Stimulated activated CD4-positive, alpha-beta T cell treated with anti-CD3 and anti-CD28 coated beads, Interleukin-4, amount 100 ng/mL, for 48 hours (primary cell): ENCODE results near the gene LRBA.

Experiments
- DNase-seq, 2 donors: peaks; one replicate each; pipeline ENCODE4 v3.0.0-alpha.2; 2020; ENCODE audit warnings: low read depth in 2 of 2

The LRBA gene

DNA sequence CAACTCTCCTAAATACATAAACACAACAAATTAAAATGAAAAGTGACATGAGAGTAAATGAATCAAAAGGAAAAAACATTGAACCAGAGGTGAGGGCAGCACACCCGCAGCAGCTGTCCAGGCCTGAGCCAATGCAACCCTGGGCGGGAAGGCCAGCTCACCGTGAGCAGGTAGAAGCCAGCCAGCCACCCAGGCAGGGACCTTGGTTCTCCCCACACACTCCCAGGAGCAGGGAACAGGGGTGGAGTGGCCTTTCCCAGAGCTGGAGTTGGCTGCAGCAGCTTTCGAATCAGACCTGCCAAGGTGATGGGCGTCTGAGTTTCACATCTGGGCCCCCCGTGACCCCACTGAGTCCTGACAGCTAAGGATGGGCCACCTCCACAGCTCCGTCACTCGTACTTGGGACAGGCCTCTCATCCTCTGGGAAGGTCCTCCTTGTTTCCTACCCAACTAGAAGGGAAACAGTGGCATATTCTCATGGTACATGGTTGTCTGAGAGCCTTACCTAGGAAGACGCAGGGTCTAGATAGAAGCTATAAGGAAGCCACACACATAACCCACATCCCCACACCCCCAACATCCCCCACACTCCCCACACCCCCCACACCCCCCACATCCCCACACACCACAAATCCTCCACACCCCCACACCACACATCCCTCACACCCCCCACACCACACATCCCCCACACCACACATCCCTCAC, 764.6 kb downstream of the LRBA start:
- no peak for DNase-seq

DNA sequence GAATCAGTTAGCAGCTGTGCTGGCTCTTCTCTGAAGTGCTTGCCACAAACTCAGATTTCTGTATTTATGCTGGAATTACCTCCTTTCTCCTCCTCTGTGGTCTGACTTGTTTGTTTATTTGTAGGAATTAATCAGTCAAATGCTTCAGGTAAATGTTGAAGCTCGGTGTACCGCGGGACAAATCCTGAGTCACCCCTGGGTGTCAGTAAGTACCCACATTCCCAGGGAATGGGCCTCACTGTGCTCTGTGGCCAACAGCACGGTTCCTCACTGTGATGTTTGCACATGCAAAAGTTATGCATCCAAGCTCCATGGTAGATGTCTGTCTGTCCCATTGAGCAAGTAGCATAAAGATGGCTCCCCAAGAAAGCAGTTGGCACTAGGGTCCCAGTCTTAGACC, 766.9 kb downstream of the LRBA start:
- no peak for DNase-seq

DNA sequence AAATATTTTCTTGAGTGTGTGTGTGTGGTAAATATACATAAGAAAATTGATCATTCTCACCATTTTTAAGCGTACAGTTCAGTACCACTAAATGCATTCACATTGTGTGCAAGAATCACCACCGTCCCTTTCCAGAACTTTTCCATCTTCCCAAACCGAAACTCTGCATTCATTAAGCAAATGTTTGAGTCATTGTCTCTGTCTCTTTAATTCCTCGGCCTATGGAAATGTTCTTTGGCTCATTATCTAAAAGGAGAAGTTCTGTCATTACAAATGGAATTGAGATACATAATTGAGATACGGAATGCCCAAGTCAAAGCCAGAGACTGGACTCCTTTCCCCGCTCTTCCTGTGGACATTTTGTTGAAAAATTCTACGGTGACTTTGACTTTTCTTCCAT, 767.9 kb downstream of the LRBA start:
- DNase-seq, result no peak

DNA sequence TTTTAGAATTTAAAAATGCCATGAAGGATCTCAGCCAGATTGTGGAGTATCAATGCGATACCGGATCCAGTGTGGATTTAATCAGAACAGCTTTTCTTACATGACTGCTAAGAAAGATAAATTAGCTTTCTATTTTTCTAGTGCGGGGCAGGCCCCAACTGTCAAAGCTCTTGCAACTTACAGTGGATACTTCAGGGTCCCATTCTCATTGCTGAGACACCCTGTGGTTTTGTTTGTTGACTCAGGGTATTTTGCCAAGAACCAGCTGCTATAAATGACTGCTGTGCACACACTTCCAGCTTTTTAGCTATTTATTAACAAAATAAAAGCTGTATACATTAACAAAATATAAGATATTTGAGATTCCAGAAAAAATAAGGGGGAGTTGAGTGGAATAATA, 770.5 kb downstream of the LRBA start:
- DNase-seq, result no peak

DNA sequence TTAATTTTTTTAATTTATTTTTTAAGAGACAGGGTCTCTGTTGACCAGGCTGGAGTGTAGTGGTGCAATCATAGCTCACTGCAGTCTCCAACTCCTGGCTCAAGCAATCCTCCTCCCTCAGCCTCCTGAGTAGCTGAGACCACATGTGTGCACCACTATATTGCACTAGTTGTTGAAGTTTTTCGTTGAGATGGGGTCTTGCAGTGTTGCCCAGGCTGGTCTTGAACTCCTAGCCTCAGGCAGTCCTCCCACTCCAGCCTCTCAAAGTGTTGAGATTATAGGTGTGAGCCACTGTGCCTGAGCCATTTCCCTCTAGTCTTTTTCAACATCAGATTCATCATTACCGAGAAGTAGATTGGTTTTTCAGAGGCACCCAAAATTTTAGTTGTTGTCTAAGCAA, 771.2 kb downstream of the LRBA start:
- DNase-seq, result no peak

DNA sequence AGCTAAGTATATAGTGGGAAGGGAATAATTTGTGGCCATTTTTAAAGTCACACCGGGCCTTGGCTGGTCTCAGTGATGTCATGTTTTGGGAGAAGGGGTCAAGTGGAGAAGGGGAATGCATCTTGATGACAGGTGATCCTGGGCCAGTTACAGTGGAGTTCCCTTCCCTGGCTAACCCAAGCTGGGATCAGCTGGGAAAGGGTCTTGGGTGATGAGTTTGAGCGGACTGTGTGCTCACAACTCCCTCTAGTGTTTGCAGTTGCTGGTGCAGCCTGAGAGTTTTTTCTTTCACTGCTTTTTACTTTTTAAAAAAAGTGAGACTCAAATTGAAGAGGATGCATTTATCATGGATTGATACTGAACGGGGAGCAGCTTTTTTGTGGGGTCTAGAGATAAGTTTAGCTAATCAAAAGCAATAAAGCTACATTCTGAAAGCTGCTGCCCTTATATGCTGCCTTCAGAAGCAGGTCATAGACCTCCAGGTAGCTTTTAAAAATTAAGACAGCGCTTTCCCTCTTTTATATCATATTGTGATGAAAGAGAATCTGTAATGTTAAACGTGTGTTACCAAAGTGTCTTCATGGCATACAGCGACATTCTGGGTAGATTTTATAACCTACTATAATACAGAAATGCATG, 772.1 kb downstream of the LRBA start:
- no peak for DNase-seq

DNA sequence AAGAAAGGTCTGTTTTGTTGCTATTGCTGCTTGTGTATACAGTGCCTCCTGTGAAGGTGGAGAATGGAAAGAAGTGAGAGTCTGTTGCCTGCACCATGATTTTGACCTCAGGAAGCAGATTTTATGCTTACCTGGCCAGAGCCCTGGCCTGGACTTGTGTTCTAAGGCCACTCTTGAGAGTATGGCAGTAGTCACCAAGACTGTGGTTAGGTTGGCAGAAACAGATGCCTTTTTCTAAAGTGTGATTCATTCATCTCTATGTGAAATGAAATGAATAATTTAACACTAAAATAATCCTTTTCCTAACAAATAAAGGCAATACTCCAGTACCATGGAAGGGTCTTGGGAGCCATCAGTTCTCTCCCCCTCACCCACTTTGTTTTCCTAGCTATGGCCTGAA, 775.1 kb downstream of the LRBA start:
- no peak for DNase-seq

DNA sequence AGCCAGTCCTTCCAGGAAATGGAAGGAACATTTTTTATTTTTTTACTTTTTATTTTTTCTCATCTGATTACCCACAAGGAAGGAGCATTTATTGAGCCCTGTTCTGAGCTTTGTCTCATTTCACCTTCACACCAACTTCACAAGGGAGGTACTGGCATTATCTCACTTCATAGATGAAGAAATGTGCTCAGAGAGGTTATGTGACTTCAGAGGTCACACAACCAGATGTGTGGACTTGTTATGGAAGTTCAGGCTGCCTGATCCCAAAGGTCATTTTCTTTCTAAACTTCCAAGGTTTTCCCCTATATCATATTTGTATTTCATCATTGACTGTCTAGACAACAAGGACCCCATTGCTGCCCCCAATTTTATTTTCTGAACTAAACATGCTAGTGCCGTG, 776.5 kb downstream of the LRBA start:
- DNase-seq, result no peak

DNA sequence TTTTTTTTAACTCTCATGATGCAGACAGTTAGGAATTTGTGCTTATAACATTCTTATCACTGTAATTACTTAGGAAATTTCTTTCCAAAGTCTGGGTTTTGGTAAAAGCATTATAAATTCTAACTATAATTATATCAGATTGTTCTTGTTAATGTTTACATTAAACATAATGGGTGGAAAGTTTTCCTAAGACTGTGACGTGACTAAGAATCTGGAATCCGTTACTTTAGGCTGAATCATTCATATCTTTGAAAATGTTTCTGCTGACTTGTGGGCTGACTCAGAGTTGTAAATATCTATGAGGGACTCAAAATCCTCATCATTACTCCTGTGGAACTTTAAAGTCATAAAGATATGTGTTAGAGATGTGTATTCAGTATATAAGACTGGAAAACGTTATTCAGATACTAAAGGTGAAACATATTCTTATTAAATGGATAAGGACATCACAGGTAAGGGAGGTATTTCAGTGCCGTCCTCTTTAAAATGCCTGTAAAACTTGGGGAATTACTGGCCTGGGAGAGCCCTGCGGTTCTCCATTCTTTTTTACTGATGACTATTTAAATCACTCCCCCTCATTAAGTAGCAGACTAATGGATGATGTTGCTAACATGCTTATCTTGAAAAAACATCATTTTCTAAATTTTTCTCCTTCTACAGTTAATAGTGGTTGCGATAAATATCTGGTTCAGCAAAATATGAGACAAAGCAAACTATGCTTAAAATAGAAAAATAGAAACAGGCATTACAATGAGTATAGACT, 777.8 kb downstream of the LRBA start:
- DNase-seq, result no peak

DNA sequence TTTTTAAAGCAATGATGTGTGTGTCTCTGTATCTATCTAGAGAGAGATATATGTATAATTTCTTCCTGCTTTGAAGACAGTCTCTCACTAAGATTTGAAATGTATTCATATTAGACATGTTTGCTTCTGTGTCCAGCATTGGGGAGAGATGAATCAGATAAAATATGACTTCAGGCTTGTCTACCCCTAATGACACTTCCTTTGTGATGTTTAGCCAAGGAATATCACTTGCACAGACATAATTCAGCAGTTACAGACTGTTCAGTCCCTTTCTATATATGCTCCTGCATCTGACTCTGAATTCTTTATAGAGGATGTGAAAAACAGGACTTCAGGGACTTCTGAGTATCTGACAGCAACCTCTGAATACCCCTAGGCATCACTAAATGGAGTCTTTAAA, 778.5 kb downstream of the LRBA start:
- no peak for DNase-seq

DNA sequence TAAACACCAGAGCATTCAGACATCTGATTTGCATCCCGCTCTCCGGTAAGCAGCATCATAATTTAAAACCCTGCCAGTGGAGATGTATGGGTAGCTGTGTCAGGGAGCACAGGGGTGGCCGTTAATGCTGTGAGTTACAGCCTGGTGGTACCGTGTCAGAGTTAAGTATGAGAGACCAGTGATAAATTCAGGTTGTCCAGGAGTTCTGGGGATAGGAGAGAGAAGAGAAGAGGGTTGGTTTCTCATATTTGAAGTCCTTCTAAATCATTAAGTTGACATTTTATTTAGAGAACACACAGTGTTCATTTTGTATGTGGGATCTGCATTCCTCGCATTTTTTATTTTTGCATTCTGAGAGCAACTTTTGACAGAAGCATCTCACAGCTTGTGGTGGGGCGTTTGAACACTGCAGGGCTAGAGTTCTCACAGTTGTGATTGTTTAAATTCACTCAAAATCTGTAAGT, 779.2 kb downstream of the LRBA start:
- DNase-seq, result no peak

DNA sequence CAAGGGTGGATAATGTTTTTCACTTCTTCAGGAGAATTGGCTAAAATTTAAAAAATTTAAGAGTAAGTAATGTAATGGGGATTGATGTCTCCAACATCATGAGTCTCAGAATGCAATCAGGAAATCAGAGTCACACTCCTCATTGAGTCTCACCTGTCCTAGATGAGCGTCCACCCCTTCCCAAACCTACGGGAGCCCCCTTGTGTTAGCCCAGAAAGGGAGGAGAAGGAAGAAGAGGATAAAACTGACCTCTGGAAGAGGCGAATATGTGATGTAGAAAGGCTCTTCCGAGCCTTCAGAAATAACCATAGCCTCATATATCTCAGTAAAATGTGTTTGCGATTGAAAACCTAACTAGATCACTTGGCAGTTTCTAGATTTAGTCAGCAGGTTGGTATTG, 779.8 kb downstream of the LRBA start:
- DNase-seq, result no peak

DNA sequence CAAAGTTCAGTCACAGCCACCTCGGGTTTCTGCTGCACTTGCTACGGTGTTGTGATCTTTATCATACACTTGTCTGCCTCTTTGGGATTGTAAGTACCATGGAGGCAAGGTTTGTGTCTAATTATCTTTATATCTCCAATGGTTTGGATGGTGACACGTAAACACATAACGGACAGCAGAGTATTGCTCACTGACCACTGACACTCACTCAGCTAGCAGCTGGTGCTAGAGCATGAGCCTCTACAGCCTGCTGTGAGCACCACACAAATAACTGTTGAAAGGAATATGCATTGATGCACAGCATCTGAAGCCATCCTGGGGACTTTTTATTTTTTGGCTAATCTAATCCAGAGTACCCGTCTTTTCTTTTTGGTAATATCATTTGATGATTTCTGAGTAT, 780.8 kb downstream of the LRBA start:
- no peak for DNase-seq

DNA sequence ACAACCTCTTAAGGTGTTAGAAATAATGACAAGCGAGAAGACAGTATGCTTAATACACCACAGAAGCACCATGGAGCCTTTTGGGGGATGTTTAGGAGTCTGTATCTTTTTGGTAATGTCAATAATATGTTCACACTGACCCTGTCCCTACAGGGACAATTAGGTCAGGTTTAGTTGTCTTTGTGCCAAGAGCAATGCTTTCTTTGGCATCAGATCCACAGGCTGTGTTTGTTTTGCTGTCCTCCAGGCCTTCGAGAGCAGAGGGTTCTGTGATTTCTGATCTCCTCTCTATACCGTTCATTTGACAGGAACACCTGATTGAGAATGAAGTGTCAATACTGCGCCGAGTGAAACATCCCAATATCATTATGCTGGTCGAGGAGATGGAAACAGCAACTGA, 783.1 kb downstream of the LRBA start:
- no peak for DNase-seq

DNA sequence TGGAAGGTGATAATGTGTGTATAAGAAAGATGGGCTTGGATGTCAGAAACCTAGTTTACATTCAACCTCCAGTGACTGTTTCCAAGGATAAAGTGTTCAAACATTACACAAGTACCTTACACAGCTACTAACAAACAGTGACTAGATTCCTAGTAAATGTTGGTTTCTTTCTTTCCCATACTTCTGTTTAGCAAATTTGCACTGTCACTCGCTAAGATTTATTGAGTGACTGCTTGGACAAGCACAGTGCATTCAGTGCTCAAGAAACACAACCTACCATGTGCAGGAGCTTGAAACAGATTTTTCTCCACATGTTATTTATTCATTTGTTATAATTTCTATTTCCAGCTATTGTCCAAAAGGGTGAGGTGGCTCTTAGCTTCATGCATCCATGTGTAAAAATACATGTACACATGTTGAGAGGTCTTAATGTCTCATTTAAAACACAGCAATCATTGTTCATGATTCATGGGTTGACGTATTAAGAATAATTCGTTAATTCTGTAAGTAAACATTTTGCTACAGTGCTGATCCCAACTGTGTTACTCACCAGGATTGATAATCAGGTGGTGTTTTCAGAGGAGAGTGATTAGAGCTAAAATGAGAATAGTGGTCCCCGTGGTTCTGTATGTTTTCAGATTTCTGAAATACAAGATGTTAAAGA, 783.8 kb downstream of the LRBA start:
- no peak for DNase-seq

DNA sequence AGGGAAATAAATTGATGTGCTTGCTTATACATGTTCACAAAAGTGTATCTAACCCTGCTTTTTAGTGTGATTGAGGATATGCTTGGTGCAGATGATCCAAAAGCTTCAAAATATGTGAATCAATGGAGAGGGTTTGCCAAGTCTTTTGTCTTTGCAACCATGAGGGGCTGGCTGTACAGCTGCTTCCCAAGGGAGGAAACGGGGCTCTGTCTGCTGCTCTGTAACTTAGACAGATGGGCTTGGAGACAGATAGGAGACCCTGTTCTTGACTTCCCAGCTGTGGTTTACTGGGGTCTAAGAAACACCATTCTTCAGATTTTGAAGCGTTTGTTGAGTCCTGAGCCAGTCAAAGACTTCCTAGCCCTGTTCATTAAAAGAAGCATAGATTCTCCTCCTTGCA, 784.5 kb downstream of the LRBA start:
- no peak for DNase-seq

DNA sequence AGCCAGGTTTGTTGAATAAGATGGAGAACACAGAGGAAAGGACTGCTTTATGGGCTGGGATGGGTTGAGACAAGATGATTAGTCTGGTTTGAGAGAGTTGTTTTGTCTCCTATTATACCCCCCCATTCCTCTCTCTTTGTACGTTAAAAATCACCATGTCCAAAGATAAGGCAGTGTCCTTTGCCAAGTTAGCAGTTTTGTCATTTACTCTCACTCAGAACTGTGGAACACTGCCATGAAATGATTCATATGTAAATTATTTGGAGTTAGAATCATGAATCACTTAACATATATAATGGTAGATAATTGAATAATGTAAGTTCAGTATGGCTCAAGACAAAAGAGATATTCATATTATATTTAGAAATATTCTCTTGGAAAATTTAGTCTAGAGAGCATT, 785.6 kb downstream of the LRBA start:
- no peak for DNase-seq

DNA sequence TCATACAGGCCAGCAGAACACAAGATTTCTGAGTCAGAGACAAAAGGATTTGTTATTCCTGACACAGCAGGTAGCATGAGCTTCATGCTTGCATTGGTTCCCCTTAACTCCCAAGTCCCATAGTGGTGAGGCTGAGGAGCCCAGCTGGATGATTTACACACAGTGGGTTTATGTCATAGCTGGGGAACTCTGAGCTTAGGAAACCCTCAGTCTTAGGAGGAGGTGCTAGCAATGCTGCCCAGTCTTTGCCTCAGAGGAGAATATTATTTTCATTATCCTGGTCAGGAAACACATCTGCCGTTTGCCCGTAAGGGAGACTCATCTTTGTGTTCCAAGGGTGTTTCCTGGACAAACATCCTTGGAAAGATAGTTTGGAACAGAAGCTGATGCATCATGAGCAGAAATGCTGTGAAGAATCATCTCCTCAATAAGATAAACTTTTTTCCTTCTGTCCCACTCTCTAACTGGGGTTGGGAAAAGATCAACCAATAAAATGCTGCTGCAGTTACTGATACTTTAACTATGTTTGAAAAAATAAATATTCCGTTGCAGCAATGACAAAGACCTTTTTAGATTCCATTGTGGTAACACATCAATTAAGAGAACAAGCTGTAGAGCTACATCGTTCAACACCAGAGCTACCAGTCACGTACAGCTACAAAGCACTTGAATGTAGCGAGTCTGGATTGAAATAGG, 790.0 kb downstream of the LRBA start:
- DNase-seq, result no peak

DNA sequence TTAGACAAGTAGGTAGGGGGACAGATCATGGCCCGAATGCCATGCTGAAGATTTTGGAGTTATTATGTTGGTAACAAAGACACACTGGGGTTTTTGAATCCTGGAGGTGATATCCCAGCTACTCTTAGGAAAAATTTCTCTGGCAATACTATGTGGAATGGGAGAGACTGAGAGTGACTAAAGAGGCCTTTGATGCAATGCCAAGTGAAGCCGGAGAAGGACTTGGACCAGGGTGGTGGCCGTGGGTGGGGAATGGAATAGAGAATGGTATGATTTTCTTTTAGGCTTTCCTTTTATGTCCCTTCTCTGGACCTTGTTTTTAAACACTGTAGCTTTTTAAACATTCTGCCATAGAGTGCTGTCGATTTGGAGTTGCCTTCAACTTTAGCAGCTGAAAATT, 795.2 kb downstream of the LRBA start:
- DNase-seq, result no peak

DNA sequence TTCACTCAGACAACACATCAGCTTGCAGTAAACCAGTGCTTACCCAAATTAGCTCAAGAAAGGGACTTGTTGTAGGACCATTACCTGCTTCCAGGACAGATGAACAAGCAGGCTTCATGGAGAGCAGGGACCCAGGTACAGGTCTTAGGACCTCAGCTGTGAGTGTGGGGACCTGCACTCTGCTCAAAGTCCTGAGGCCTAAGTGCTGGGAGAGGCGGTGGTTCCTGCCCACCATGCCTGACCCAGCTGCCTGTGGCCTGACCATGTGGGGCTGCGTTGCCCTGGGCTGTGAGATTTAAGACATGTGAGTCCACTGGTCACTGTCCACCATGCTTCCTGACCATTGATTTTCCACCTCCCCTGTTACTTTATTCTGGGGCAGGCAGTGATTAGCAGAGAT, 796.6 kb downstream of the LRBA start:
- DNase-seq, result no peak

DNA sequence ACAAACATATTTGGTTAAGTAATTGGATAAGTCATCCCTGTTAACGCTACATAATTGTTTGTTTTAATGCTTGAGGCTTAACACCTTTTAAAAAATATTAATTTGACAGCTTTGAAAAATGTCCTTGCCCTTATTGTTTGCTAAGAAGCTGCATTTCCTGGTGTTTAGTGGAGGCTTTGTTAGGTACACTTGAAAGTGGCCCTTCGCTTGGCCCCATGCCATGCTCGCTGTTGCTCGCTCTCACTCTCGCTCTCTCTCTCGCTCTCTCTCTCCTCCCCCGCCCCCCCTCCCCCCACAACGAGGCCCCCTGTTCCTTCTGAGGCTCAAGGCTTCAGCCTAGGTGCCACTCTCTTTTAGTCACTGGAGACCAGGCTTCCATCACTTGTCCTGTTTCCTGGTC, 797.3 kb downstream of the LRBA start:
- no peak for DNase-seq

DNA sequence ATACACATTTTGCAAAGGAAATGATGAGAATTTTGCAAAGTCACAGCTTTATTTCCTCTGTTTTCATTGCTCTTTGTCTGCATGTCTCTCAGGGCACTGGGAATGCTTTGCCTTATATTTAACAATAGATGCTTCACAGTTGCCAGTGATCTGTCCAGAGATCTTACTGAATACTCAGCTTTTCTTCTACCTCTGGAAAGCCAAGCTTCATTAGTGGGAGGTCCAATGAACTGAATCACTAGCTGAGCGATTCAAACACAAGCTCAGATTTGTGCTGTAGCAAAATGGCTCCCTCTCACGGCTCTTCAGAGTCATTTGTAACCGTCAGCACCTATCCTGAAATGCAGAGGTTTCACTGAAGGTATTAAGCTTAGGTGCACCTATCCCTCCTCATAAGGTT, 797.9 kb downstream of the LRBA start:
- no peak for DNase-seq
